Lower leg skin (tissue), 4 donors: ENCODE data around the gene TNFAIP8L1. TPM values are rescaled to one million over a fixed set of nuclear protein-coding genes. Genes with fewer than 3 reads are reported as not detected.

Source experiments
- DNase-seq, 2 donors: peaks; one replicate each; pipeline ENCODE4 v3.0.0-alpha.2; 2019; ENCODE audit warnings: low spot score in 2 of 2
- H3K4me3 ChIP-seq: fragments of 200-600 bp; sonication (generic); 2 replicates; pipeline ENCODE4 v1.5.1; 2017; ENCODE audit warnings: mild to moderate bottlenecking, low read depth; ENCODE audit not compliant: poor library complexity, severe bottlenecking
- CTCF ChIP-seq, 3 donors: fragments of 450-650 bp; IDR thresholded peaks; one replicate each; pipeline ENCODE4 v1.5.1; 2016; ENCODE audit warnings: antibody characterized with exemption in 3 of 3, mild to moderate bottlenecking in 3 of 3, moderate library complexity in 2 of 3
- POLR2A ChIP-seq, 2 donors: fragments of 450-650 bp; IDR thresholded peaks; one replicate each; pipeline ENCODE4 v1.6.1; 2016 to 2017; ENCODE audit warnings: antibody characterized with exemption in 2 of 2, mild to moderate bottlenecking in 1 of 2, moderate library complexity in 1 of 2
- WGBS, 2 donors: methylation state at CpG; one replicate each; pipeline ENCODE4 v1.1.5; 2018; 5-methylcytosine and 5-hydroxymethylcytosine counted together
- intact Hi-C: fragments of 100-400 bp; cut with DNase I; formaldehyde crosslinking; loops from one replicate; pipeline ENCODE4 v1.15.0; 2023; ENCODE audit warnings: low total_unique reads
- total RNA-seq, 4 donors: library from RNA; depleted of rRNA; stranded (reverse); fragments of >200 nt; gene quantifications; one replicate each; pipeline ENCODE4 v1.1.0, GENCODE V29; 2016

TNFAIP8L1 gene
- total RNA-seq, 4 donors from 2014 or later: 3.1 to 11.6 (median 7.0) TPM

- intact Hi-C loops: no loop called here
- DNase-seq: no peak
- no peak for TF ChIP-seq CTCF (IDR thresholded peaks at IDR 0.05)
- no peak for TF ChIP-seq POLR2A (IDR thresholded peaks at IDR 0.05)
- WGBS, 2 donors: 71 to 81% methylated on average over 5 of the region's 5 CpGs
- H3K4me3 ChIP-seq: no peak overlapping the region
Observed at GRCh38 chr19:4606181-4606580, 33.1 kb upstream of the TNFAIP8L1 start.

GRCh38 chr19:4606921-4607678, 32.2 kb upstream of the TNFAIP8L1 start:
- intact Hi-C loops: no loop called here
- no peak overlapping the region for H3K4me3 ChIP-seq
- TF ChIP-seq POLR2A (IDR thresholded peaks at IDR 0.05): no peak
- TF ChIP-seq CTCF (IDR thresholded peaks at IDR 0.05): no peak
- 20 to 25% methylated on average over 20 to 25 of the region's 35 CpGs for WGBS, 2 donors
- no peak for DNase-seq

- 14 to 15% methylated on average over 15 of the region's 15 CpGs for WGBS, 2 donors
- TF ChIP-seq POLR2A (IDR thresholded peaks at IDR 0.05): no peak
- TF ChIP-seq CTCF (IDR thresholded peaks at IDR 0.05): no peak
- intact Hi-C loops: no loop called here
- H3K4me3 ChIP-seq: no peak overlapping the region
- DNase-seq: no peak
Observed at GRCh38 chr19:4609878-4610511, 29.3 kb upstream of the TNFAIP8L1 start.

- TF ChIP-seq POLR2A (IDR thresholded peaks at IDR 0.05) (no peak), CTCF (IDR thresholded peaks at IDR 0.05) (no peak)
- DNase-seq: no peak
- H3K4me3 ChIP-seq: no peak overlapping the region
- WGBS, 2 donors: 91 to 92% methylated on average over 8 of the region's 8 CpGs
- intact Hi-C loops: no loop called here
Observed at GRCh38 chr19:4613254-4613751, 26.0 kb upstream of the TNFAIP8L1 start.

GRCh38 chr19:4618019-4618418, 21.3 kb upstream of the TNFAIP8L1 start:
- intact Hi-C loops: no loop called here
- DNase-seq: no peak
- TF ChIP-seq CTCF (IDR thresholded peaks at IDR 0.05): no peak
- TF ChIP-seq POLR2A (IDR thresholded peaks at IDR 0.05): no peak
- no peak overlapping the region for H3K4me3 ChIP-seq
- 43 to 55% methylated on average over 6 of the region's 6 CpGs for WGBS, 2 donors
